MM.1S (cell line): ENCODE measurements around the gene ADGRV1.

Experiments used
- DNase-seq: peaks from one replicate; pipeline ENCODE4 v3.0.0-alpha.2; 2015
- H2AFZ ChIP-seq: fragments of 300-600 bp; sonication (generic); 2 replicates; pipeline ENCODE4 v1.6.0; 2016; ENCODE audit warnings: antibody characterized with exemption, low read length
- H3F3A ChIP-seq: fragments of 300-600 bp; sonication (generic); 2 replicates; pipeline ENCODE4 v1.6.1; 2016; ENCODE audit warnings: mild to moderate bottlenecking, antibody characterized with exemption, low read length, moderate library complexity, mixed read lengths; ENCODE audit not compliant: insufficient read depth
- H3K27ac ChIP-seq: fragments of 300-600 bp; sonication (generic); 2 replicates; pipeline ENCODE4 v1.5.1; 2016; ENCODE audit warnings: mild to moderate bottlenecking, low read length
- H3K27me3 ChIP-seq: fragments of 300-600 bp; sonication (generic); replicated peaks from 2 replicates; pipeline ENCODE4 v1.6.0; 2016; ENCODE audit warnings: low read length; ENCODE audit not compliant: insufficient read depth
- H3K36me3 ChIP-seq: fragments of 300-600 bp; sonication (generic); replicated peaks from 2 replicates; pipeline ENCODE4 v1.6.1; 2016; ENCODE audit warnings: mild to moderate bottlenecking, low read length, mixed read lengths; ENCODE audit not compliant: insufficient read depth
- H3K4me1 ChIP-seq: fragments of 300-600 bp; sonication (generic); 2 replicates; pipeline ENCODE4 v1.6.1; 2016; ENCODE audit warnings: low read length, mixed read lengths
- H3K4me2 ChIP-seq: fragments of 300-600 bp; sonication (generic); 2 replicates; pipeline ENCODE4 v1.6.0; 2016; ENCODE audit warnings: low read depth, low read length
- H3K4me3 ChIP-seq: fragments of 300-600 bp; sonication (generic); 2 replicates; pipeline ENCODE4 v1.5.1; 2016; ENCODE audit warnings: low read length, mixed read lengths
- H3K79me2 ChIP-seq: fragments of 300-600 bp; sonication (generic); 2 replicates; pipeline ENCODE4 v1.6.1; 2016; ENCODE audit warnings: mixed run types, low read length, mixed read lengths
- H3K9ac ChIP-seq: fragments of 300-600 bp; sonication (generic); 2 replicates; pipeline ENCODE4 v1.6.1; 2016; ENCODE audit warnings: low read length, mixed read lengths
- H3K9me2 ChIP-seq: fragments of 300-600 bp; sonication (generic); replicated peaks from 2 replicates; pipeline ENCODE4 v1.6.1; 2016; ENCODE audit warnings: mild to moderate bottlenecking, low read length, mixed read lengths; ENCODE audit not compliant: insufficient read depth
- H3K9me3 ChIP-seq: fragments of 300-600 bp; sonication (generic); replicated peaks from 2 replicates; pipeline ENCODE4 v1.6.1; 2016; ENCODE audit warnings: mild to moderate bottlenecking, low read length, mixed read lengths; ENCODE audit not compliant: insufficient read depth
- H4K20me1 ChIP-seq: fragments of 300-600 bp; sonication (generic); 2 replicates; pipeline ENCODE4 v1.6.1; 2016; ENCODE audit warnings: mild to moderate bottlenecking, low read length, moderate library complexity, mixed read lengths; ENCODE audit not compliant: insufficient read depth
- EZH2 ChIP-seq: fragments of 300-600 bp; sonication (generic); optimal IDR thresholded peaks from 2 replicates; pipeline ENCODE3; 2017; ENCODE audit warnings: low read depth, mild to moderate bottlenecking, antibody characterized with exemption, low read length, mixed read lengths
- EZH2phosphoT487 ChIP-seq: fragments of 300-600 bp; sonication (generic); IDR thresholded peaks from 2 replicates; pipeline ENCODE4 v1.6.1; 2018; ENCODE audit warnings: antibody characterized with exemption, low read length
- TF ChIP-seq, protein P1 (sequence below): fragments of 300-600 bp; sonication (generic); IDR thresholded peaks from 2 replicates; pipeline ENCODE4 v1.5.1; 2016; ENCODE audit warnings: antibody characterized with exemption, low read length, mixed read lengths

Gene ADGRV1

GRCh38 chr5:91200692-91201091 lies 642.1 kb downstream of the ADGRV1 start:
- H3K36me3 ChIP-seq = no peaks in the 10 kb centered on the region
- no peak overlapping the region for H3K27ac ChIP-seq
- H3F3A ChIP-seq = no peaks in the 10 kb centered on the region
- no peaks in the 10 kb centered on the region for H3K9me3 ChIP-seq
- H3K4me1 ChIP-seq = no peaks in the 10 kb centered on the region
- no peaks in the 10 kb centered on the region for H3K27me3 ChIP-seq
- no peak for DNase-seq
- no peaks in the 10 kb centered on the region for H3K79me2 ChIP-seq
- no peak overlapping the region for H3K4me3 ChIP-seq
- no peaks in the 10 kb centered on the region for H3K9me2 ChIP-seq
- no peak overlapping the region for H3K4me2 ChIP-seq
- no peak overlapping the region for H2AFZ ChIP-seq
- H3K9ac ChIP-seq = no peak overlapping the region
- H4K20me1 ChIP-seq = no peaks in the 10 kb centered on the region
- TF ChIP-seq EZH2 (no peak), EZH2phosphoT487 (no peak)
- TF ChIP-seq, protein P1, sequence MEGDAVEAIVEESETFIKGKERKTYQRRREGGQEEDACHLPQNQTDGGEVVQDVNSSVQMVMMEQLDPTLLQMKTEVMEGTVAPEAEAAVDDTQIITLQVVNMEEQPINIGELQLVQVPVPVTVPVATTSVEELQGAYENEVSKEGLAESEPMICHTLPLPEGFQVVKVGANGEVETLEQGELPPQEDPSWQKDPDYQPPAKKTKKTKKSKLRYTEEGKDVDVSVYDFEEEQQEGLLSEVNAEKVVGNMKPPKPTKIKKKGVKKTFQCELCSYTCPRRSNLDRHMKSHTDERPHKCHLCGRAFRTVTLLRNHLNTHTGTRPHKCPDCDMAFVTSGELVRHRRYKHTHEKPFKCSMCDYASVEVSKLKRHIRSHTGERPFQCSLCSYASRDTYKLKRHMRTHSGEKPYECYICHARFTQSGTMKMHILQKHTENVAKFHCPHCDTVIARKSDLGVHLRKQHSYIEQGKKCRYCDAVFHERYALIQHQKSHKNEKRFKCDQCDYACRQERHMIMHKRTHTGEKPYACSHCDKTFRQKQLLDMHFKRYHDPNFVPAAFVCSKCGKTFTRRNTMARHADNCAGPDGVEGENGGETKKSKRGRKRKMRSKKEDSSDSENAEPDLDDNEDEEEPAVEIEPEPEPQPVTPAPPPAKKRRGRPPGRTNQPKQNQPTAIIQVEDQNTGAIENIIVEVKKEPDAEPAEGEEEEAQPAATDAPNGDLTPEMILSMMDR = no peak

DNA sequence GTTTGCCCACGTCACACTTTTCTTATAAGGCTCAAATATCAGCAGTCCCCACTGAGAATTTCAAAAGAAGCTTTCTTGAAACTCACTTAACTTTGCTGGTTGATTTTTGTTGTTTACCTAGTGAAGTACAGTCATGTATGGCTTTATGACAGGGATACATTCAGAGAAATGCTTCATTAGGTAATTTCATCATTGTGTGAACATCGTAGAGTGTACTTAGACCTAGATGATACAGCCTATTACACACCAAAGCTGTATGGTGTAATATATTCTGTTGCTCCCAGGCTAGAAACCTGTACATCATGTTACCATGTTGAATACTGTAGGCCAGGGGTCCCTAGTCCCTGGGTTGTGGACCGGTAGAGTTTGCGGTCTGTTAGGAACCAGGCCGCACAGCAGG lies 647.5 kb downstream of the ADGRV1 start:
- Histone ChIP-seq H3K4me2 (no peak overlapping the region), H3K27me3 (no peaks in the 10 kb centered on the region), H3K9me2 (no peaks in the 10 kb centered on the region), H3K9ac (no peak overlapping the region), H3F3A (no peaks in the 10 kb centered on the region), H3K36me3 (no peaks in the 10 kb centered on the region), H4K20me1 (no peaks in the 10 kb centered on the region), H3K4me1 (no peaks in the 10 kb centered on the region), H3K79me2 (no peaks in the 10 kb centered on the region), H3K27ac (no peak overlapping the region), H2AFZ (no peak overlapping the region), H3K4me3 (no peak overlapping the region), H3K9me3 (no peaks in the 10 kb centered on the region)
- DNase-seq = no peak
- no peak for TF ChIP-seq EZH2phosphoT487
- TF ChIP-seq EZH2 = no peak
- TF ChIP-seq, protein P1 = no peak

DNA sequence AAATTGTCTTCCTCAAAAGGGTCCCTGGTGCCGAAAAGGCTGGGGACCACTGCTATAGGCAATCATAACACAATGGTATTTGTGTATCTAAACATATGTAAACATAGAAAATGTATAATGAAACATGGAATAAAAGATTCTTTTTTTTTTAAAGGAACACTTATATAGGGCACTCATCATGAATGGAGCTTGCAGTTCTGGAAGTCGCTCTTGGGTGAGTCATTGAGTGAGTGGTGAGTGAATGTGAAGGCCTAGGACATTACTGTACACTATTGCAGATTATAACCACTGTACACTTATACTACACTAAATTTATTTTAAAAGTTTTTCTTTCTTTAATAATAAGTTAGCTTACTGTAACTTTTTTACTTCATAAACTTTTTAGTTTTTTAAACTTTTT lies 648.1 kb downstream of the ADGRV1 start:
- H3K27ac ChIP-seq = no peak overlapping the region
- no peaks in the 10 kb centered on the region for H3K4me1 ChIP-seq
- H3F3A ChIP-seq = no peaks in the 10 kb centered on the region
- no peaks in the 10 kb centered on the region for H3K9me3 ChIP-seq
- H4K20me1 ChIP-seq = no peaks in the 10 kb centered on the region
- TF ChIP-seq EZH2 = no peak
- TF ChIP-seq EZH2phosphoT487 = no peak
- TF ChIP-seq, protein P1 = no peak
- H3K9me2 ChIP-seq = no peaks in the 10 kb centered on the region
- no peak overlapping the region for H3K4me3 ChIP-seq
- H3K36me3 ChIP-seq = no peaks in the 10 kb centered on the region
- H3K79me2 ChIP-seq = no peaks in the 10 kb centered on the region
- no peak overlapping the region for H3K4me2 ChIP-seq
- H2AFZ ChIP-seq = no peak overlapping the region
- H3K9ac ChIP-seq = no peak overlapping the region
- no peaks in the 10 kb centered on the region for H3K27me3 ChIP-seq
- DNase-seq = no peak
